ENCODE data around the gene LAG3.

DNA sequence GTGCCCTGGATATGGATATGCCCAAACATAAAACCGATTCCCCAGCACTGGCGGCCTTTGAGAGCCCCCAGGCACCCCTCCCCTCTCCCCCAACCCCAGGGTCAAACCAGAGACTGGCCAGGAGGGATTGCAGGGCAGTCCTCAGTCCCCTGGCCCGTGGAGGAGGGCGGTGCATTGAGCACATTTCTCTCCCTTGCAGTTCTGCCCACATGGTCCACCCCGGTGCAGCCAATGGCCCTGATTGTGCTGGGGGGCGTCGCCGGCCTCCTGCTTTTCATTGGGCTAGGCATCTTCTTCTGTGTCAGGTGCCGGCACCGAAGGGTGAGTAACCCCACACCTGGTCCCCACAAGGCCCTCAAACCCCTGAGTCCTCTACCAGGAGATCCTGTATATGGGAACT is 45.9 kb downstream of the LAG3 start:
- TF ChIP-seq, protein P1, sequence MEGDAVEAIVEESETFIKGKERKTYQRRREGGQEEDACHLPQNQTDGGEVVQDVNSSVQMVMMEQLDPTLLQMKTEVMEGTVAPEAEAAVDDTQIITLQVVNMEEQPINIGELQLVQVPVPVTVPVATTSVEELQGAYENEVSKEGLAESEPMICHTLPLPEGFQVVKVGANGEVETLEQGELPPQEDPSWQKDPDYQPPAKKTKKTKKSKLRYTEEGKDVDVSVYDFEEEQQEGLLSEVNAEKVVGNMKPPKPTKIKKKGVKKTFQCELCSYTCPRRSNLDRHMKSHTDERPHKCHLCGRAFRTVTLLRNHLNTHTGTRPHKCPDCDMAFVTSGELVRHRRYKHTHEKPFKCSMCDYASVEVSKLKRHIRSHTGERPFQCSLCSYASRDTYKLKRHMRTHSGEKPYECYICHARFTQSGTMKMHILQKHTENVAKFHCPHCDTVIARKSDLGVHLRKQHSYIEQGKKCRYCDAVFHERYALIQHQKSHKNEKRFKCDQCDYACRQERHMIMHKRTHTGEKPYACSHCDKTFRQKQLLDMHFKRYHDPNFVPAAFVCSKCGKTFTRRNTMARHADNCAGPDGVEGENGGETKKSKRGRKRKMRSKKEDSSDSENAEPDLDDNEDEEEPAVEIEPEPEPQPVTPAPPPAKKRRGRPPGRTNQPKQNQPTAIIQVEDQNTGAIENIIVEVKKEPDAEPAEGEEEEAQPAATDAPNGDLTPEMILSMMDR (conservative IDR thresholded peaks at IDR 0.05; ENCODE audit: low read length): no peak
- no peak for TF ChIP-seq EZH2phosphoT487 (IDR thresholded peaks at IDR 0.05; ENCODE audit: borderline replicate concordance)

All from Loucy (cell line).